GM23338 (cell line): Measurements from ENCODE around the gene MYO6. TPM values are rescaled to one million over a fixed set of nuclear protein-coding genes. Genes with fewer than 3 reads are reported as not detected.

Experiments used
- ATAC-seq: fragments of 200-7000 bp; cut with Tn5 transposase; 3 replicates; pipeline ENCODE4 v1.9.1; 2020
- DNase-seq: peaks from one replicate; pipeline ENCODE4 v3.0.0-alpha.2; 2015; ENCODE audit warnings: low spot score
- H2AFZ ChIP-seq: fragments of 200-600 bp; sonication (generic); 2 replicates; pipeline ENCODE4 v1.8.0; 2016; ENCODE audit warnings: antibody characterized with exemption, mild to moderate bottlenecking, moderate library complexity
- H3F3A ChIP-seq: fragments of 200-600 bp; sonication (generic); replicated peaks from 2 replicates; pipeline ENCODE4 v1.8.0; 2017; ENCODE audit warnings: antibody characterized with exemption, mixed run types, low read depth
- H3K27ac ChIP-seq: fragments of 200-600 bp; sonication (generic); 2 replicates; pipeline ENCODE4 v1.6.1; 2016; ENCODE audit warnings: low read depth
- H3K27me3 ChIP-seq: fragments of 200-600 bp; sonication (generic); 2 replicates; pipeline ENCODE4 v1.8.0; 2016; ENCODE audit warnings: mild to moderate bottlenecking, mixed run types, moderate library complexity; ENCODE audit not compliant: insufficient read depth
- H3K36me3 ChIP-seq: fragments of 200-600 bp; sonication (generic); 2 replicates; pipeline ENCODE4 v1.8.0; 2016; ENCODE audit warnings: mild to moderate bottlenecking; ENCODE audit not compliant: insufficient read depth
- H3K4me1 ChIP-seq: fragments of 200-600 bp; sonication (generic); 2 replicates; pipeline ENCODE4 v1.8.0; 2016; ENCODE audit warnings: mild to moderate bottlenecking, moderate library complexity; ENCODE audit not compliant: insufficient read depth
- H3K4me2 ChIP-seq: fragments of 200-600 bp; sonication (generic); 2 replicates; pipeline ENCODE4 v1.7.1; 2017; ENCODE audit warnings: mixed run types
- H3K4me3 ChIP-seq: fragments of 200-600 bp; sonication (generic); 2 replicates; pipeline ENCODE4 v1.6.1; 2016; ENCODE audit warnings: mixed run types
- H3K79me2 ChIP-seq: fragments of 200-600 bp; sonication (generic); replicated peaks from 2 replicates; pipeline ENCODE4 v1.8.0; 2017; ENCODE audit warnings: mild to moderate bottlenecking; ENCODE audit not compliant: insufficient read depth
- H3K9me2 ChIP-seq: fragments of 200-600 bp; sonication (generic); 2 replicates; pipeline ENCODE4 v1.8.0; 2017; ENCODE audit not compliant: insufficient read depth
- H4K20me1 ChIP-seq: fragments of 200-600 bp; sonication (generic); replicated peaks from 2 replicates; pipeline ENCODE4 v1.8.0; 2017; ENCODE audit warnings: mild to moderate bottlenecking; ENCODE audit not compliant: insufficient read depth
- H3K27ac Mint-ChIP-seq: 2 replicates; pipeline ENCODE4 v1.8.0; 2020; ENCODE audit warnings: inconsistent platforms, mild to moderate bottlenecking, moderate library complexity, mixed read lengths
- H3K27me3 Mint-ChIP-seq: 3 replicates; pipeline ENCODE4 v1.8.0; 2022; ENCODE audit warnings: low read depth, mild to moderate bottlenecking, moderate library complexity, mixed read lengths, inconsistent platforms; ENCODE audit not compliant: insufficient read depth, poor library complexity
- H3K36me3 Mint-ChIP-seq: 3 replicates; pipeline ENCODE4 v1.8.0; 2021; ENCODE audit warnings: low read depth, mild to moderate bottlenecking, inconsistent platforms, moderate library complexity, mixed read lengths
- H3K4me1 Mint-ChIP-seq: 3 replicates; pipeline ENCODE4 v1.8.0; 2020; ENCODE audit warnings: mild to moderate bottlenecking, inconsistent platforms, mixed read lengths
- H3K4me3 Mint-ChIP-seq: 3 replicates; pipeline ENCODE4 v1.8.0; 2021; ENCODE audit warnings: moderate library complexity, mild to moderate bottlenecking, inconsistent platforms, mixed read lengths
- H3K9me3 Mint-ChIP-seq: 3 replicates; pipeline ENCODE4 v1.8.0; 2020; ENCODE audit warnings: moderate library complexity, mild to moderate bottlenecking, inconsistent platforms, mixed read lengths
- CREB1 ChIP-seq: fragments of 250-450 bp; sonication (Bioruptor Pico); IDR thresholded peaks from 2 replicates; pipeline ENCODE4 v1.5.0; 2020; ENCODE audit warnings: low read depth, mild to moderate bottlenecking, moderate library complexity
- EZH2 ChIP-seq: fragments of 200-600 bp; sonication (generic); IDR thresholded peaks from one replicate; pipeline ENCODE4 v1.8.0; 2017; ENCODE audit warnings: antibody characterized with exemption, mild to moderate bottlenecking, low read depth; ENCODE audit not compliant: unreplicated experiment
- STAT1 ChIP-seq: IDR thresholded peaks from one replicate; pipeline ENCODE4 v1.6.1; 2016; ENCODE audit warnings: antibody characterized with exemption; ENCODE audit not compliant: unreplicated experiment
- ZNF114 ChIP-seq: fragments of 250-450 bp; sonication (Bioruptor Pico); IDR thresholded peaks from 2 replicates; pipeline ENCODE4 v1.5.0; 2020; ENCODE audit warnings: mild to moderate bottlenecking, moderate library complexity
- ZNF331 ChIP-seq: fragments of 250-450 bp; sonication (Bioruptor Pico); IDR thresholded peaks from 2 replicates; pipeline ENCODE4 v1.5.0; 2020; ENCODE audit warnings: low read depth, mild to moderate bottlenecking, moderate library complexity
- ZNF462 ChIP-seq: fragments of 250-450 bp; sonication (Bioruptor Pico); IDR thresholded peaks from 2 replicates; pipeline ENCODE4 v1.5.0; 2020; ENCODE audit warnings: mild to moderate bottlenecking, moderate library complexity
- polyA plus RNA-seq: library from polyadenylated mRNA; unstranded; fragments of >200 nt; fragmentation: Nextera tagmentation; extraction: Ambion mirVana; gene quantifications from 2 replicates; pipeline ENCODE4 v1.2.1, GENCODE V29; 2016
- total RNA-seq: library from RNA; depleted of rRNA; stranded (reverse); fragments of >200 nt; shearing (Covaris generic); gene quantifications from 2 replicates; pipeline ENCODE4 v1.2.3, GENCODE V29; 2014
- TF ChIP-seq, protein P1 (sequence below): IDR thresholded peaks from one replicate; pipeline ENCODE4 v1.6.1; 2018; ENCODE audit warnings: antibody characterized with exemption; ENCODE audit not compliant: unreplicated experiment
- TF ChIP-seq, protein P2 (sequence below): IDR thresholded peaks from 2 replicates; pipeline ENCODE4 v1.6.1; 2016; ENCODE audit warnings: antibody characterized with exemption
- TF ChIP-seq, protein P3 (sequence below), 2 experiments: fragments of 200-600 bp in 1 of 2; sonication (generic) in 1 of 2; conservative IDR thresholded peaks; 2 replicates each; pipeline versions ENCODE4 v1.5.1 to v1.6.1; 2016 to 2017; ENCODE audit warnings: antibody characterized with exemption in 2 of 2, low read depth in 2 of 2, mild to moderate bottlenecking in 2 of 2, moderate library complexity in 1 of 2

MYO6 gene
- total and polyA plus RNA-seq, 2 experiments from 2014 or later, result 21.8 to 33.0 TPM

DNA sequence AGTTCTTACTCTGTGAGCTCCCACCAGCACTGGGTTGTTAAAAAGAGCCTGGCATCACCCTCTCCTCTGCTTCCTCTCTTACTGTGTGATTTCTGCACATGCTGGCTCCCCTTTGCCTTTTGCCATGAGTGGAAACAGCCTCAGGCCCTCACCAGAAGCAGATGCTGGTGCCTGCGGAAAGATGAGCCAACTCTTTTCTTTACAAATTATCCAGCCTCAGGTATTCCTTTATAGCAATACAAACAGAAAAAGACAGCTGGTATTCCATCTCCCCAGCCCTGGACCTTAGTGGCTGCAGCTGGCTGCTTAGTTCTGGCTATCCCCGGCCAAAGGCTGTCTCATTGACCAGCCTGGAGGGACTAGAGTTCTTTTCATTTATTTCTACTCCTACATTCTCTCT, 194.3 kb downstream of the MYO6 start (continued):
- TF ChIP-seq, protein P1, sequence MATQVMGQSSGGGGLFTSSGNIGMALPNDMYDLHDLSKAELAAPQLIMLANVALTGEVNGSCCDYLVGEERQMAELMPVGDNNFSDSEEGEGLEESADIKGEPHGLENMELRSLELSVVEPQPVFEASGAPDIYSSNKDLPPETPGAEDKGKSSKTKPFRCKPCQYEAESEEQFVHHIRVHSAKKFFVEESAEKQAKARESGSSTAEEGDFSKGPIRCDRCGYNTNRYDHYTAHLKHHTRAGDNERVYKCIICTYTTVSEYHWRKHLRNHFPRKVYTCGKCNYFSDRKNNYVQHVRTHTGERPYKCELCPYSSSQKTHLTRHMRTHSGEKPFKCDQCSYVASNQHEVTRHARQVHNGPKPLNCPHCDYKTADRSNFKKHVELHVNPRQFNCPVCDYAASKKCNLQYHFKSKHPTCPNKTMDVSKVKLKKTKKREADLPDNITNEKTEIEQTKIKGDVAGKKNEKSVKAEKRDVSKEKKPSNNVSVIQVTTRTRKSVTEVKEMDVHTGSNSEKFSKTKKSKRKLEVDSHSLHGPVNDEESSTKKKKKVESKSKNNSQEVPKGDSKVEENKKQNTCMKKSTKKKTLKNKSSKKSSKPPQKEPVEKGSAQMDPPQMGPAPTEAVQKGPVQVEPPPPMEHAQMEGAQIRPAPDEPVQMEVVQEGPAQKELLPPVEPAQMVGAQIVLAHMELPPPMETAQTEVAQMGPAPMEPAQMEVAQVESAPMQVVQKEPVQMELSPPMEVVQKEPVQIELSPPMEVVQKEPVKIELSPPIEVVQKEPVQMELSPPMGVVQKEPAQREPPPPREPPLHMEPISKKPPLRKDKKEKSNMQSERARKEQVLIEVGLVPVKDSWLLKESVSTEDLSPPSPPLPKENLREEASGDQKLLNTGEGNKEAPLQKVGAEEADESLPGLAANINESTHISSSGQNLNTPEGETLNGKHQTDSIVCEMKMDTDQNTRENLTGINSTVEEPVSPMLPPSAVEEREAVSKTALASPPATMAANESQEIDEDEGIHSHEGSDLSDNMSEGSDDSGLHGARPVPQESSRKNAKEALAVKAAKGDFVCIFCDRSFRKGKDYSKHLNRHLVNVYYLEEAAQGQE, result no peak
- TF ChIP-seq ZNF114 (CRISPR knock-in tag), result no peak
- TF ChIP-seq EZH2, result no peak

- H3K36me3 ChIP-seq, result no peaks in the 10 kb centered on the region
- no peaks in the 10 kb centered on the region for H3F3A ChIP-seq
- H3K9me2 ChIP-seq, result peaks cover 7% of the 10 kb centered on the region
- ATAC-seq, result peak; percentile 63
- H3K27ac Mint-ChIP-seq, result no peak overlapping the region
- H3K27me3 ChIP-seq, result no peaks in the 10 kb centered on the region
- H3K27ac ChIP-seq, result peak overlapping the region; percentile 15; the same call in 1 of the 2 replicates
- H3K4me2 ChIP-seq, result 0 out of 2 replicates have a peak overlapping the region, but pooled peaks have one; percentile 30
- H2AFZ ChIP-seq, result peak overlapping the region; percentile 28; the same call in 1 of the 2 replicates
- no peak overlapping the region for H3K4me3 ChIP-seq
- H3K36me3 Mint-ChIP-seq, result no peaks in the 10 kb centered on the region
- H3K4me1 Mint-ChIP-seq, result peaks cover 14% of the 10 kb centered on the region
- H3K9me3 Mint-ChIP-seq, result no peaks in the 10 kb centered on the region
- TF ChIP-seq, protein P2, sequence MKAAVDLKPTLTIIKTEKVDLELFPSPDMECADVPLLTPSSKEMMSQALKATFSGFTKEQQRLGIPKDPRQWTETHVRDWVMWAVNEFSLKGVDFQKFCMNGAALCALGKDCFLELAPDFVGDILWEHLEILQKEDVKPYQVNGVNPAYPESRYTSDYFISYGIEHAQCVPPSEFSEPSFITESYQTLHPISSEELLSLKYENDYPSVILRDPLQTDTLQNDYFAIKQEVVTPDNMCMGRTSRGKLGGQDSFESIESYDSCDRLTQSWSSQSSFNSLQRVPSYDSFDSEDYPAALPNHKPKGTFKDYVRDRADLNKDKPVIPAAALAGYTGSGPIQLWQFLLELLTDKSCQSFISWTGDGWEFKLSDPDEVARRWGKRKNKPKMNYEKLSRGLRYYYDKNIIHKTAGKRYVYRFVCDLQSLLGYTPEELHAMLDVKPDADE, result no peak
- TF ChIP-seq, protein P3, sequence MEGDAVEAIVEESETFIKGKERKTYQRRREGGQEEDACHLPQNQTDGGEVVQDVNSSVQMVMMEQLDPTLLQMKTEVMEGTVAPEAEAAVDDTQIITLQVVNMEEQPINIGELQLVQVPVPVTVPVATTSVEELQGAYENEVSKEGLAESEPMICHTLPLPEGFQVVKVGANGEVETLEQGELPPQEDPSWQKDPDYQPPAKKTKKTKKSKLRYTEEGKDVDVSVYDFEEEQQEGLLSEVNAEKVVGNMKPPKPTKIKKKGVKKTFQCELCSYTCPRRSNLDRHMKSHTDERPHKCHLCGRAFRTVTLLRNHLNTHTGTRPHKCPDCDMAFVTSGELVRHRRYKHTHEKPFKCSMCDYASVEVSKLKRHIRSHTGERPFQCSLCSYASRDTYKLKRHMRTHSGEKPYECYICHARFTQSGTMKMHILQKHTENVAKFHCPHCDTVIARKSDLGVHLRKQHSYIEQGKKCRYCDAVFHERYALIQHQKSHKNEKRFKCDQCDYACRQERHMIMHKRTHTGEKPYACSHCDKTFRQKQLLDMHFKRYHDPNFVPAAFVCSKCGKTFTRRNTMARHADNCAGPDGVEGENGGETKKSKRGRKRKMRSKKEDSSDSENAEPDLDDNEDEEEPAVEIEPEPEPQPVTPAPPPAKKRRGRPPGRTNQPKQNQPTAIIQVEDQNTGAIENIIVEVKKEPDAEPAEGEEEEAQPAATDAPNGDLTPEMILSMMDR (conservative IDR thresholded peaks at IDR 0.05; ENCODE audit: low read depth in 2 of 2), result no peak
- TF ChIP-seq CREB1, result no peak
- TF ChIP-seq ZNF331 (CRISPR knock-in tag), result no peak
- no peak for TF ChIP-seq ZNF462 (CRISPR knock-in tag)
- no peak for TF ChIP-seq STAT1
- no peak for TF ChIP-seq ZNF114 (CRISPR knock-in tag)
- no peaks in the 10 kb centered on the region for H3K79me2 ChIP-seq
- peaks cover 5% of the 10 kb centered on the region for H3K27me3 Mint-ChIP-seq
- 0 out of 3 replicates have a peak overlapping the region, but pooled peaks have one; percentile 14 for H3K4me3 Mint-ChIP-seq
- H4K20me1 ChIP-seq, result no peaks in the 10 kb centered on the region
- DNase-seq, result peak; percentile 12
- H3K4me1 ChIP-seq, result no peaks in the 10 kb centered on the region; the same call in 1 of the 2 replicates
Measured at GRCh38 chr6:75946146-75946831, 197.2 kb downstream of the MYO6 start.
